Keratinocyte (primary cell): ENCODE data around the gene MIA.

Experiments used
- CTCF ChIP-seq, 3 experiments: IDR thresholded peaks in 1 of 3; conservative IDR thresholded peaks in 1 of 3; optimal IDR thresholded peaks in 1 of 3; 2 replicates in 2 of 3; 3 replicates in 1 of 3; pipeline versions ENCODE3 to v1.5.1; 2011; ENCODE audit warnings: low read length in 3 of 3, mild to moderate bottlenecking in 3 of 3, moderate library complexity in 2 of 3, control low read depth in 1 of 3, inconsistent platforms in 1 of 3; ENCODE audit not compliant: insufficient read depth in 2 of 3; ENCODE audit errors: extremely low read depth in 1 of 3
- EZH2 ChIP-seq: IDR thresholded peaks from one replicate; pipeline ENCODE4 v1.6.1; 2012; ENCODE audit warnings: inconsistent platforms, mild to moderate bottlenecking, low read length, moderate library complexity

GRCh38 chr19:40810160-40810559 lies 34.8 kb downstream of the MIA start:
- TF ChIP-seq CTCF (optimal IDR thresholded peaks at IDR 0.05 in 1 of 3, IDR thresholded peaks at IDR 0.05 in 1 of 3, conservative IDR thresholded peaks at IDR 0.05 in 1 of 3; ENCODE audit: extremely low read depth in 1 of 3, insufficient read depth in 2 of 3, low read length in 3 of 3) (no peak), EZH2 (no peak)
